ENCODE results near the gene HECTD4.

- TF ChIP-seq CTCF (IDR thresholded peaks at IDR 0.05) (no peak), POLR2A (IDR thresholded peaks at IDR 0.05) (no peak), EP300 (IDR thresholded peaks at IDR 0.05) (no peak)
Measured at GRCh38 chr12:112112409-112113133, 269.7 kb downstream of the HECTD4 start.

All from suprapubic skin (tissue), 3 donors.